NCI-H774 (cell line): ENCODE results near the gene RNASE12.
"Not testable (repeated sequence)": the region's sequence is repeated elsewhere in the genome, so short reads cannot be mapped to it uniquely, and the experiment has no call there.

Source experiments
- DNase-seq: peaks from one replicate; lab custom pipeline; 2025; lab: John Stamatoyannopoulos, UW

The RNASE12 gene

GRCh38 chr14:20583142-20583541 is 8.0 kb downstream of the RNASE12 start:
- no peak for DNase-seq

GRCh38 chr14:20580242-20580641 is 10.9 kb downstream of the RNASE12 start:
- no peak for DNase-seq

- DNase-seq = no peak
Measured at GRCh38 chr14:20578784-20579502, 12.2 kb downstream of the RNASE12 start.

GRCh38 chr14:20578325-20578724 is 12.9 kb downstream of the RNASE12 start:
- DNase-seq = no peak

- DNase-seq = not testable (repeated sequence)
Measured at GRCh38 chr14:20572382-20572990, 18.7 kb downstream of the RNASE12 start.

- DNase-seq = not testable (repeated sequence)
Measured at GRCh38 chr14:20570720-20571119, 20.5 kb downstream of the RNASE12 start.

GRCh38 chr14:20569865-20570264 is 21.3 kb downstream of the RNASE12 start:
- not testable (repeated sequence) for DNase-seq

GRCh38 chr14:20569066-20569465 is 22.1 kb downstream of the RNASE12 start:
- no peak for DNase-seq

GRCh38 chr14:20568393-20568792 is 22.8 kb downstream of the RNASE12 start:
- DNase-seq = no peak

- not testable (repeated sequence) for DNase-seq
Measured at GRCh38 chr14:20567199-20567598, 24.0 kb downstream of the RNASE12 start.

- DNase-seq = no peak
Measured at GRCh38 chr14:20564501-20564997, 26.6 kb downstream of the RNASE12 start.

- DNase-seq = no peak
Measured at GRCh38 chr14:20563971-20564370, 27.2 kb downstream of the RNASE12 start.

GRCh38 chr14:20560961-20561360 is 30.2 kb downstream of the RNASE12 start, which contains the start of gene RNASE9:
Gene RNASE9, minus strand, starts transcription at chr14:20561047.
- no peak for DNase-seq

GRCh38 chr14:20559461-20559904 is 31.7 kb downstream of the RNASE12 start:
- DNase-seq = no peak

GRCh38 chr14:20557212-20557542 is 34.0 kb downstream of the RNASE12 start:
- DNase-seq = no peak

GRCh38 chr14:20556500-20557211 is 34.5 kb downstream of the RNASE12 start:
- DNase-seq = no peak

GRCh38 chr14:20555845-20556244 is 35.3 kb downstream of the RNASE12 start:
- DNase-seq = no peak

GRCh38 chr14:20553024-20553423 is 38.2 kb downstream of the RNASE12 start:
- no peak for DNase-seq

GRCh38 chr14:20551606-20552005 is 39.6 kb downstream of the RNASE12 start:
- DNase-seq = no peak

- no peak for DNase-seq
Measured at GRCh38 chr14:20550926-20551325, 40.2 kb downstream of the RNASE12 start.

GRCh38 chr14:20548414-20549158 is 42.6 kb downstream of the RNASE12 start:
- no peak for DNase-seq

- no peak for DNase-seq
Measured at GRCh38 chr14:20546877-20547276, 44.3 kb downstream of the RNASE12 start.
